MM.1S (cell line): ENCODE data around the gene APOL4.

Experiments
- CTCF ChIP-seq: fragments of 300-600 bp; sonication (generic); IDR thresholded peaks from 2 replicates; pipeline ENCODE4 v1.5.1; 2016; ENCODE audit warnings: antibody characterized with exemption, low read length, mixed read lengths
- EZH2 ChIP-seq: fragments of 300-600 bp; sonication (generic); optimal IDR thresholded peaks from 2 replicates; pipeline ENCODE3; 2017; ENCODE audit warnings: low read depth, mild to moderate bottlenecking, antibody characterized with exemption, low read length, mixed read lengths
- EZH2phosphoT487 ChIP-seq: fragments of 300-600 bp; sonication (generic); IDR thresholded peaks from 2 replicates; pipeline ENCODE4 v1.6.1; 2018; ENCODE audit warnings: antibody characterized with exemption, low read length

GRCh38 chr22:36191106-36191836 lies 10.3 kb downstream of the APOL4 start:
- TF ChIP-seq CTCF = no peak
- TF ChIP-seq EZH2 = no peak
- no peak for TF ChIP-seq EZH2phosphoT487
